NCI-H510A (cell line): ENCODE results near the gene EYA3.

ENCODE experiments used
- DNase-seq: peaks from one replicate; lab custom pipeline; 2025; lab: John Stamatoyannopoulos, UW

Gene EYA3

GRCh38 chr1:28071813-28072212 lies 16.6 kb downstream of the EYA3 start:
- no peak for DNase-seq

DNA sequence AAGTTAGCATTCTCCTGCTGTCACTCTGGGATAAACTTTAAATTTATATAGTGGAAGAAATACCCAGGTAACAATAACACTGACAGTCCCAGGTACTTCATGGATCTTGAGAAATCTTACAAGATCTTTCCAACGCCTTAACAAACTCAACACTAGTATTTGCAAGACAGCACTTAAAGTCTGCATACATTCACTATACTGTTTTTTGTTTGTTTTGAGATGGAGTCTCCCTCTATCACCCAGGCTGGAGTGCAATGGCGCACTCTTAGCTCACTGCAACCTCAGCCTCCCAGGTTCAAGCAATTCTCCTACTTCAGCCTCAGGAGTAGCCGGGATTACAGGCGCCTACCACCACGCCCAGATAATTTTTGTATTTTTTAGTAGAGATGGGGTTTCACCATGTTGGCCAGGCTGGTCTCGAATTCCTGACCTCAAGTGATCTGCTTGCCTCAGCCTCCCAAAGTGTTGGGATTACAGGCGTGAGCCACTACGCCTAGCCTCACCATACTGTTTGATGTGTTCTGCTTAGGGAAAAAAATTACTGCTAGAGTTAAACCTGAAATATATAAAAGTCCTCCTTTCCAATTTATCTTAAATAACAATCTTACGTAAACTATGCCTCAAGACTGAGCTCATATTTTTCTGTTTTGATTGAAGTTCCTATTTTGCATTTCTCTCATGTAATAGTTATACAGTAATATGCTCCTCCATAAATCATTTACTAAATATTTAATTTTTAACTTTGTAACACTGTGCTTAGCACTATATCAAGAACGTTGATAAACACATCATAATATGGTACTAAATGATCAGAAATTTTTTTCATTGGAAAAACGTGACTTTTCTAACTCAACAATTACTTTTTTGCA lies 17.5 kb downstream of the EYA3 start:
- DNase-seq = no peak

- DNase-seq = no peak
These were observed 20.8 kb downstream of the EYA3 start for GRCh38 chr1:28067523-28068090.

GRCh38 chr1:28066393-28067154 lies 21.8 kb downstream of the EYA3 start:
- no peak for DNase-seq

- no peak for DNase-seq
These were observed 24.3 kb downstream of the EYA3 start for GRCh38 chr1:28064064-28064463.

GRCh38 chr1:28062806-28063205 lies 25.6 kb downstream of the EYA3 start:
- no peak for DNase-seq

DNA sequence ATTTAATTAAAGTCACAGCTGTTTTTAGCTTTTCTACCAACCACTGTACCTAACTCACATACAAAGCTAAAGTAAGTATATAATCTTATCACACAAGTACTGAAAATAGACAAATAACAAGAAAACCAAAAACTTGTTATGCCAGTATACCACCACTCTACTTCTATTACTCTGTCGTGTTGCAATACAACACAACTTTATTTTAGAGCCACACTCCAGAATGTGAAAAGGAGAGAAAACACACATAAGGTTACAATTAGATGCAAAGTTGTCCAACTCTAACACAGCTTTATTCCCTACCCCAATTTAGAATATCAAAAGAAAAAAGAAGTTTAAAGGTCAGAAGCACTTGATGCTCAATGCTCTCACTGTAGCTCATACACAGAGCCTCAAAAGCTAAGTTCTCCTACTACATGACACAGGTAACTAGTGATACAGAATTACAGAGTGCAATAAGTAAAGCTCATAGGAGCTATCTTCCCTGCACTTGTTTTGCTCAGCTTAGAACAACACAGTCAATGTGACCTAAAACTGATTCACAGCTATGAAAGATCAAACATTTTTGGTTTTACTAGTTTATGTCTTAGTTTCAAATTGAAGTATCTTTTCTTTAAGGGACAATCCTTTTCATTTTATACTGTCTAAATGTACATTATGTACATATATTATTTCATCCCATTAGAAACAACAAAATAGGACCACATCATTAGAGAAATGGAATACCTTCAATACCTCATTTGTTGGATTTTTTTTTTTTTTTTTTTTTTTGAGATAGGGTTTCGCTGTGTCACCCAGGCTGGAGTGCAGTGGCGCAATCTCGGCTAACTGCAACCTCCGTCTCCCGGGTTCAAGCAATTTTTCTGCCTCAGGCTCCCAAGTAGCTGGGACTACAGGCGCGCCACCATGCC lies 29.2 kb downstream of the EYA3 start:
- DNase-seq = no peak

- peak; percentile 34 for DNase-seq
These were observed 30.2 kb downstream of the EYA3 start for GRCh38 chr1:28058168-28058567.

DNA sequence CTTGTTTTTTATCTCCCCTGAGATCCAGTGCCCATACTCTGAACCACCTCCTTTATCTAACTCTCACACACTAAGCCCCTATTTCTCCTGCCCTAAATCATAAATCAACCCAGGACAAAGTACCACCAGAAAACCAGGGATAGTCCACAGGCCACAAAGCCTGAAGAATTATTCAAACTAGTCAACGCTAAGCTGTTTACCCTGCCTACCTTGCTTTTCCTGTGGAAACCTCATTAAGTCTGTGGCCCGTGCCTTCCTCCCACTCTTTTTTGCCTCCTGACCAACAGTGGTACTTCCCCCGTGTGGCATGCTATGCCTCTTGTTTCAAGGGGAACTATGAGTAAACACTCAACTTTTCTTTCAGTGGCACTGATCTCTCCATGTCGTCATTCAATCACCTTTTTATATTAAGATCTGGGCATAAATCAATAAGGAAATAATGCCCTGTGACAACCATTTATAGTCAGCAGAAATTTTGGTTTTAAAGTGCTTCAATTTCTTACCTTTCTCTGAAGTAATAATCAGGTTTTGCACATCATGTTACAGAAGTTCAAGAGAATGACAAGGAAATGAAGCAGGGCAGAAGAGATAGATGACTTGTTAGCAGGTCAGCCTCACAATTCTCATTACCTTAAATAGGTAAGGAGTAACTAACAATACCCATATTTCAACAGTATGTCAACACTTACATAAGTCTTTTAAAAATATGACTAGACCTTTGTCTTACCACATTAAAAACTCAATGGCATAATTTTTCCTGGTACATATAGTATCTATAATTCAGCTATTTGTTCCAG lies 32.1 kb downstream of the EYA3 start:
- peak; percentile 86 for DNase-seq

DNA sequence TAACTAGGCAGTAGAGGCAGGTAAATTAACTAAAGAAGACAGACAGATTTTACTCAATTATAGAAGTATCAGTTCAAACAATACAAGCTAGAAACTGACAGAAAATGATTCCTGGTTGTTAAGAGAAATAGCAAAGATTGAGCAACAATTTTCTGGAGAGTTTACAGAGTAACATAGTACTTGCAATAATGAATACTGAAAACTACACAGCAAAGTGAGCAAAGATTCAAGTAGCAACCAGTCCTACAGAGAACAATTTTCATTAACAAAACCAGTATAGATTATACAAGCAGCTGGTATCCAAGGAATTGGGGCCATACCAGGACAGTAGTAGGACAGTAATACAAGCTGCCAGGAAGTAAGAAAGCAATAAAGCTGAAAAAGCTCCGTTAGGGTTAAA lies 37.6 kb downstream of the EYA3 start:
- no peak for DNase-seq

DNA sequence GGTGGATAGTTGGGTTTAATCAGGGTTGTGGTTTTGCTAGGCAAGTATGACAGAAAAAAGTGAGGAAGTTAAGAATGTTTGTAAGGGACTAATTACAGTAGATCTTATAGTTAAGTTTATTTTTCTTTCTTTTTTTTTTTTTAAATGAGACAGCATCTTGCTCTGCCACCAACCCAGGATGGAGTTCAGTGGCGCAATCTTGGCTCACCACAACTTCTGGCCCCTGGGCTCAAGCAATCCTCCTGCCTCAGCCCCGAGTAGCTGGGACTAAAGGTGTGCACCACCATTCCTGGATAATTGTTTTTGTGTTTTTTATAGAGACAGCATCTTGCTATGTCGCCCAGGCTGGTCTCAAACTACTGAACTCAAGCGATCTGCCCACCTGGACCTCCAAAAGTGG lies 41.7 kb downstream of the EYA3 start:
- DNase-seq = no peak

DNA sequence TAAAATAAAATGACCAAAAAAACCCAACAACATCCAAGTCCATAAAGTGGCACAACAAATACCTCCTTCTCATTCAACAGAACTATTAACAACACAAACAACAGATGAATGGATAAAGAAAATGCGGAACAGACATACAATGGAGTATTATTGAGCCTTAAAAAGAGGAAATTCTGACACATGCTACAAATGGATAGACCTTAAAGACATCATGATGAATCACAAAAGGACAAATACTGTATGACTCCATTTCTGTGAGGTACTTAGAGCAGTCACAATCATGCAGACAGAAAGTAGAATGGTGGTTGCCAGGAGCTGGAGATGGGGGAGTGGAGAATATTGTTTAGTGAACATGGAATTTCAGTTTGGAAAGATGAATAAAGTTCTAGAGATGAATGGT lies 42.6 kb downstream of the EYA3 start:
- DNase-seq = no peak

- DNase-seq = no peak
These were observed 44.0 kb downstream of the EYA3 start for GRCh38 chr1:28044399-28044798.

DNA sequence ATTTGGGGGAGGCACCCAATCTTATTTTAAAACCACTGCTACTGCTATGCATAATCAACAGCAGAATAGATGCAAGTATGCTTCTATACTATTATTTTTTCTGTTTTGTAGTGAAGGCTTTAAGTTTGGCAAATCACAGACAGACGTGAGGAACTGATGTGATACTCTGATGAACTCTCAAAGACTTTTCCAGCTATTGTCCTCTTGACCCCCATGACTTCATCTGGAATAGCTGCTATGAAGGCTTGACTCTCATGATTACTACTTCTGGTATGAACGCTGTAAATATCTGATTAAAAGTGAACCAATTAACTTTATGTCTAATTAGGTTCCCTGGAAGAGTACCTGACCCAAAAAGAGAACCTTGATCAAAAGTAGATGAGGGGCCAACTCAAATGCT lies 49.1 kb downstream of the EYA3 start:
- no peak for DNase-seq

- DNase-seq = no peak
These were observed 50.5 kb downstream of the EYA3 start for GRCh38 chr1:28037946-28038345.

DNA sequence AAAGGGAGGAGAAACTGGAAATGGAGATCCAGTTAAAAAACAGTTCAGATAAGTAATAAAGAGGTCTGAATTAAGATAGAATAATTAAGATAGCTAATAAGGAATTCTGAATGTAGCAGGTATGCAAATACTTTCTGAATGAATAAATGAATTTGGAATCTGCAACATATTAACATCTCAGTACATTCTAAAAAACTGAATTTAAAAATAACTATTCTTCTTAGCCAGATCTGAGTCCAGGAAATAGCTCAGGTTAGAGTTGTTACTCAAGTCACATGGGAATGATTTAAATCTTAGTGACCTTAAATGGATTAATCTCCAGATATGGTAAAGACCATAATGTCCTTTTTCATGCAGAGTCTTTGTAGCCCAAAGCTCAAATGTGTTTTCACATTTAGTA lies 51.2 kb downstream of the EYA3 start:
- no peak for DNase-seq

GRCh38 chr1:28036431-28036830 lies 52.0 kb downstream of the EYA3 start:
- no peak for DNase-seq

- DNase-seq = no peak
These were observed 53.0 kb downstream of the EYA3 start for GRCh38 chr1:28035420-28035819.

- DNase-seq = no peak
These were observed 56.1 kb downstream of the EYA3 start for GRCh38 chr1:28032281-28032680.

DNA sequence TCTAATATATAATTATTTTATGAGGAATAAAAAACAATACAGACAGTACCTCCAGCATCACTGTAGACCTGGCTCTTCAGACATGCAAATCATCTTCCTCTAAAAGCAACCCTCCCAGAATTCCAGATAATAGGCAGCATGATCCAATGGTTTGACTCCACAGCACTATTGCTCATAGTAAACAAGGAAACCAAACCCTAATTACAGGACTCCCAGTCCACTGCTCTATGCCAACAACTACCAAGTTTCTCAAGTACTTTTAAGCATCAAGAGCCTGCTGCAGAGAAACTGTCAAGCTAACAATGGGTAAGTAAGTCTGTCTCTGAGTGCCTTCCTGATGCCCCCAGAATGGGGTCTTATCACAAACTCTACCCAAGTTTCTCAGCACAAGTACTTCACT lies 57.2 kb downstream of the EYA3 start:
- peak; percentile 34 for DNase-seq
